ENCODE measurements around the gene RGS5. TPM values are rescaled to one million over a fixed set of nuclear protein-coding genes. Genes with fewer than 3 reads are reported as not detected.

Gene RGS5
- total and polyA plus RNA-seq, 2 donors (not counting 3 experiments of a cell fraction or from before 2014, with no cell fraction given) = 287 to 770 TPM

DNA sequence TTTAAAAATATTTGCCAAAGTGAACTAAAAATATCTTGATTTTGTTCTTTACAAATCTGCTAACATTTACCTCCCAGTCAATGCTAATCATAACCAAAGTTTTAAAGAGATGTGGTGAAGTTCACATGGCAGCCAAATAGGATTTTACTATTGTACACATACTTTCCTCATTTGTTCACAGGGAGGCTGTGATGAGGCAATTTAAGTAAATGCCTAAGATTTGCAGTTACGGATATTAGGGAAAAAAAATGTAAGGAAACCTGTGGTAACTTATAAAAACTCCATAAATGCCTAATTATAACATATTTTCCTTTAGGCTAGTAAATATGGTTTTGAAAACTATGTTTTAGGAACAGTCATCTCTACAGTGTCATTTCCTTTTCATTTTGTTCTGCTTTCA lies 32.4 kb downstream of the RGS5 start:
- H3K9me1 ChIP-seq (replicated peaks; ENCODE audit: control insufficient read depth, extremely low read depth, insufficient read depth, low read length) = no peaks in the 10 kb centered on the region
- DNase-seq (ENCODE audit: low read depth, low spot score) = no peak
- no peak for TF ChIP-seq MAX (IDR thresholded peaks at IDR 0.05; ENCODE audit: insufficient read depth, insufficient read length)
- TF ChIP-seq POLR2A (IDR thresholded peaks at IDR 0.05; ENCODE audit: low read depth, low read length) = no peak
- TF ChIP-seq, protein P1, sequence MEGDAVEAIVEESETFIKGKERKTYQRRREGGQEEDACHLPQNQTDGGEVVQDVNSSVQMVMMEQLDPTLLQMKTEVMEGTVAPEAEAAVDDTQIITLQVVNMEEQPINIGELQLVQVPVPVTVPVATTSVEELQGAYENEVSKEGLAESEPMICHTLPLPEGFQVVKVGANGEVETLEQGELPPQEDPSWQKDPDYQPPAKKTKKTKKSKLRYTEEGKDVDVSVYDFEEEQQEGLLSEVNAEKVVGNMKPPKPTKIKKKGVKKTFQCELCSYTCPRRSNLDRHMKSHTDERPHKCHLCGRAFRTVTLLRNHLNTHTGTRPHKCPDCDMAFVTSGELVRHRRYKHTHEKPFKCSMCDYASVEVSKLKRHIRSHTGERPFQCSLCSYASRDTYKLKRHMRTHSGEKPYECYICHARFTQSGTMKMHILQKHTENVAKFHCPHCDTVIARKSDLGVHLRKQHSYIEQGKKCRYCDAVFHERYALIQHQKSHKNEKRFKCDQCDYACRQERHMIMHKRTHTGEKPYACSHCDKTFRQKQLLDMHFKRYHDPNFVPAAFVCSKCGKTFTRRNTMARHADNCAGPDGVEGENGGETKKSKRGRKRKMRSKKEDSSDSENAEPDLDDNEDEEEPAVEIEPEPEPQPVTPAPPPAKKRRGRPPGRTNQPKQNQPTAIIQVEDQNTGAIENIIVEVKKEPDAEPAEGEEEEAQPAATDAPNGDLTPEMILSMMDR (IDR thresholded peaks at IDR 0.05; ENCODE audit: extremely low read depth in 1 of 2, insufficient read depth in 1 of 2, low read depth in 1 of 2, low read length in 2 of 2) = no peak
- no peak for TF ChIP-seq JUN (IDR thresholded peaks at IDR 0.05; ENCODE audit: borderline replicate concordance, insufficient read depth, insufficient read length, low read depth)
- TF ChIP-seq FOS (IDR thresholded peaks at IDR 0.05; ENCODE audit: borderline replicate concordance, insufficient read depth, low read length) = no peak
- intact Hi-C loops (cut with micrococcal nuclease) = loop anchor here (5.0 kb wide), 1 partner anchor 198 kb away; no protein-coding TSS in a partner anchor
- peak overlapping the region; percentile 79 for H3K4me2 ChIP-seq (ENCODE audit: insufficient read depth, low read length)
- H4K20me1 ChIP-seq (replicated peaks; ENCODE audit: control insufficient read depth, extremely low read depth, insufficient read depth, low read length) = no peaks in the 10 kb centered on the region
- ChIA-PET POLR2A (interaction anchor here (0.7 kb wide), 1 partner anchor 322 kb away, joined by 3 read pairs; no protein-coding TSS in a partner anchor), CTCF (interaction anchor here (0.7 to 2.0 kb wide), 12 partner anchors 9 to 322 kb away, joined by 3 to 18 read pairs (median 4); partner anchors contain the start of gene RGS4)
- FAIRE-seq = no peak
- no peak overlapping the region for H3K4me3 ChIP-seq (replicated peaks in 1 of 3; ENCODE audit: insufficient read depth in 1 of 3, low read depth in 1 of 3, low read length in 3 of 3)
- no TSS peak for BruUV-seq (replicated peaks)
- no peaks in the 10 kb centered on the region for H3K27me3 ChIP-seq (ENCODE audit: control insufficient read depth in 2 of 2, insufficient read depth in 2 of 2, low read length in 2 of 2)
- peak overlapping the region; percentile 88 for H3K9ac ChIP-seq (replicated peaks; ENCODE audit: extremely low read depth, insufficient read depth, low read length)
- peaks cover 0 to 5% of the 10 kb centered on the region in 2 experiments for H3K36me3 ChIP-seq (ENCODE audit: control insufficient read depth in 2 of 2, extremely low read depth in 1 of 2, insufficient read depth in 2 of 2, low read length in 2 of 2)
- dilution Hi-C loops (cut with MboI; ENCODE audit: extremely low pct_ligation_motif_present, low sequenced_read_pairs) = no loop called here
- H3K27ac ChIP-seq (ENCODE audit: insufficient read depth, low read depth, low read length) = peak overlapping the region; percentile 89
- H3K79me2 ChIP-seq (ENCODE audit: control insufficient read depth, insufficient read depth, low read length) = peaks cover 34% of the 10 kb centered on the region
- H3K9me3 ChIP-seq (replicated peaks; ENCODE audit: control insufficient read depth, insufficient read depth, low read length) = no peaks in the 10 kb centered on the region
- no peak overlapping the region for H2AFZ ChIP-seq (ENCODE audit: low read depth, low read length)
- H3K4me1 ChIP-seq (ENCODE audit: control insufficient read depth, extremely low read depth, insufficient read depth, low read length) = peaks cover 84% of the 10 kb centered on the region

DNA sequence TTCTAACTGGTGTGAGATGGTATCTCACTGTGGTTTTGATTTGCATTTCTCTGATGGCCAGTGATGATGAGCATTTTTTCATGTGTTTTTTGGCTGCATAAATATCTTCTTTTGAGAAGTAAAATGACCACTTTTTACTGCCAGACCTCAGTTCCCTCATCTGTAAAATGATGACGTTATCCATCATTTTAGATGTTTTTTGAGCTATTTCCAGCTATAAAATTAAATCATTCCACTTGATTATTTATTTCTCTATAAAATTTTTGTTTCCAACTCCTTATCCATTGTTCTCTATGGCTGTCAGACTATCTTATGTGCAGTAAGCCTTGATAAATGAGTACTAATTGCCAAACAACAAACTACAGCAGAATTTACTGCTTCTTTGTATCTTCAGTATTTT lies 33.2 kb downstream of the RGS5 start:
- FAIRE-seq (no peak), DNase-seq (ENCODE audit: low read depth, low spot score) (no peak)
- Histone ChIP-seq H3K9ac (replicated peaks; ENCODE audit: extremely low read depth, insufficient read depth, low read length) (no peak overlapping the region), H2AFZ (ENCODE audit: low read depth, low read length) (no peak overlapping the region), H3K9me3 (replicated peaks; ENCODE audit: control insufficient read depth, insufficient read depth, low read length) (no peaks in the 10 kb centered on the region), H3K4me2 (ENCODE audit: insufficient read depth, low read length) (no peak overlapping the region), H3K4me1 (ENCODE audit: control insufficient read depth, extremely low read depth, insufficient read depth, low read length) (peaks cover 84% of the 10 kb centered on the region), H3K79me2 (ENCODE audit: control insufficient read depth, insufficient read depth, low read length) (peaks cover 35% of the 10 kb centered on the region), H3K4me3 (replicated peaks in 1 of 3; ENCODE audit: insufficient read depth in 1 of 3, low read depth in 1 of 3, low read length in 3 of 3) (no peak overlapping the region), H3K27me3 (ENCODE audit: control insufficient read depth in 2 of 2, insufficient read depth in 2 of 2, low read length in 2 of 2) (no peaks in the 10 kb centered on the region), H3K27ac (ENCODE audit: insufficient read depth, low read depth, low read length) (peak overlapping the region; percentile 89), H4K20me1 (replicated peaks; ENCODE audit: control insufficient read depth, extremely low read depth, insufficient read depth, low read length) (no peaks in the 10 kb centered on the region), H3K36me3 (ENCODE audit: control insufficient read depth in 2 of 2, extremely low read depth in 1 of 2, insufficient read depth in 2 of 2, low read length in 2 of 2) (peaks cover 0 to 9% of the 10 kb centered on the region in 2 experiments), H3K9me1 (replicated peaks; ENCODE audit: control insufficient read depth, extremely low read depth, insufficient read depth, low read length) (no peaks in the 10 kb centered on the region)
- no TSS peak for BruUV-seq (replicated peaks)
- CTCF ChIA-PET = interaction anchor here (1.0 to 2.0 kb wide), 4 partner anchors 22 to 321 kb away, joined by 3 to 17 read pairs (median 6); no protein-coding TSS in a partner anchor
- intact Hi-C loops (cut with micrococcal nuclease) (no loop called here), dilution Hi-C loops (cut with MboI; ENCODE audit: extremely low pct_ligation_motif_present, low sequenced_read_pairs) (no loop called here)
- POLR2A ChIA-PET = no interaction called here
- TF ChIP-seq POLR2AphosphoS5 (IDR thresholded peaks at IDR 0.05; ENCODE audit: insufficient read depth, low read depth, low read length) (no peak), POLR2A (IDR thresholded peaks at IDR 0.05; ENCODE audit: low read depth, low read length) (no peak), MAX (IDR thresholded peaks at IDR 0.05; ENCODE audit: insufficient read depth, insufficient read length) (no peak), JUN (IDR thresholded peaks at IDR 0.05; ENCODE audit: borderline replicate concordance, insufficient read depth, insufficient read length, low read depth) (no peak), EZH2 (IDR thresholded peaks at IDR 0.05; ENCODE audit: borderline replicate concordance, low read depth, low read length, severe bottlenecking) (no peak)
